Mesenteric fat pad (tissue), 1 donor: ENCODE results near the gene CEP152. TPM values are rescaled to one million over a fixed set of nuclear protein-coding genes. Genes with fewer than 3 reads are reported as not detected.

Source experiments
- DNase-seq: peaks from one replicate; pipeline ENCODE4 v3.0.0-alpha.2; 2020; ENCODE audit warnings: low spot score
- total RNA-seq: library from RNA; stranded (reverse); fragmentation: NEBNext Ultra II Directional; extraction: Animal tissue kit (Norgen Biotek cat#: 25700); gene quantifications from one replicate; pipeline ENCODE4 v1.2.1, GENCODE V29; 2021
- donor health status: DM: yes; HTN: yes; CAD: no.

Gene CEP152
- total RNA-seq, 1 donor from 2014 or later: 2.8 TPM

DNA sequence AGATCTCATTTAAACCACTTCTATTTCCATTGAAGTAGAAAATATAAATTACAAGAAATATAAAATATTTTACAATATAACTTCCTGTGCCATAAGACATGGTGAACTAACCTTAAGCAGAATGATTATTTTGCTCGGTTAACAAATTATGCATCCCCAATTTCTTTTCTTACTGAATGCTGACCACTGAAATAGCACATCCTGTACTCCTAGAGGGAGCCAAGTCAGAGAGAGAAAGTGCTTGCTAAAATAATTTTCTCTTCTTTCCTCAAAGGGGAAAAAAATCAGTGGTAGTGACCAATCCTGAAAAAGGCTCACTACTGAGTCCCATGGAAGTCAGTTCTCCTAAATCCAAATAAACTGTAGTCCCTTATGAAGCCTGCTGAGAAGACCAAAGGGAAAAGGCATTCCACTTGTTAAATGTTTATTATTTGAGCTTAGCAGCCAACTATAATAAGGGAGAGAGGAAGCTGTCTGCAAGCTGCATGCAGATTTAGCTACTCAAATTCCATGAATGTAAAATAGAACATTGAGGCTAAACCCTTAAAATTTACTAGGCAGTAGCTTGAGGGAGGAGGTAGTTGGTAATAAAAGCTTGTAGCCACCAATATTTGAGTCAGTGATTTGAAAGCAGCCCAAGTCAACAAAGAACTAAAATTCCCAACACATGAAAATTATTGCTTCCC is 33.1 kb downstream of the CEP152 start:
- DNase-seq: no peak

DNA sequence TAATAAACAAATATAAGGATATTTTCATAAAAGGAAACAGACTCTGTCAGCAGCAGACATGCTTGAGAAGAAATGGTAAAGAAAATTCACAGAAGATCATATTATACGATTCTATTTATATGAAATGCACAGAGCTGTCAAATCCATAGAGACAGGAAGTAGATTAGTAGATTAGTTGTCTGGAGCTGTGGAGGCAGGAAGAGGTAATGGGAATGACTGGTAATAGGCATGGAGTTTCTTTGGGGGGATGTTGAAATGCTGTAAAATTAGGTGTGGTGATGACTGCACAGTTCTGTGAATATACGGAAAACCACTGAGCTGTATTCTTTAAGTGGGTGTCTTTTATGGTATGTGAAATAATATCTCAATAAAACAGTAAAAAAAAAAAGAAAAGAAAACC is 35.3 kb downstream of the CEP152 start:
- no peak for DNase-seq

DNA sequence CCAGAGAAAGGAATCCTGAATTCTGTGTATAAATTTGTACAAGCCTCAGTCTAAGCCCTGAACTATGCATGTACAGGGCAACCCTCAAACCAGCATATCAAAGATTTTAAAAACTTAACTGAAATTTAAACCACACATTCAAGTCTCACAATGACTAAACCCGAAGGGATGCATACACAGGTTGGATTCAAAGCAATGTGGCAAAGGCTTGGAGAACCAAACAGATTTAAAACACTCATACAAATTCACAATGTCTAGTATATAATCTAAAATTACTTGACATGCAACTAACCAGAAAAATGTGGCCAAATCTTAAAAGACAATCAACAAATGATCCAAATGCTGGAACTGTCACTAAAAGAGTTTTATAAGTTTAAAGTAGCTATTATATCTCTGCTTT is 36.4 kb downstream of the CEP152 start:
- DNase-seq: no peak

DNA sequence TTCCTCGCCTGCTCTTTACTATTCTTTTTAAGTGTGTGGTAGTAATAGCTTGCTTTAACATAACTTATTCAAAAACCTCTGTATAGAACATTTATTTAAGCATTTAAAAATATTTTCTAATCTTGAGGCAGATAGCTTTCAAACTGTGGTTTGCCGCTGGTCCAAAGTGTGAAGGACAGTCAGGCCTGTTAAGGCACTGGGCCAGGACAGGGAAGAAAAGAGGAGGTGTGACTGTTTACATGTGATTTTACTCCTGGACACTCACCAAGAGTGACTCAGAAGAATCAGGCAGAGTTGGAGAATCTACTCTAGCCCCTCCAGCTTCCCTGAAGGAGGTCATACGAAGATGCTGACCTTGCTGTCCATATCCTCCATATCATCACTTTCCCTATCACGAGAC is 44.7 kb downstream of the CEP152 start:
- DNase-seq: no peak

DNA sequence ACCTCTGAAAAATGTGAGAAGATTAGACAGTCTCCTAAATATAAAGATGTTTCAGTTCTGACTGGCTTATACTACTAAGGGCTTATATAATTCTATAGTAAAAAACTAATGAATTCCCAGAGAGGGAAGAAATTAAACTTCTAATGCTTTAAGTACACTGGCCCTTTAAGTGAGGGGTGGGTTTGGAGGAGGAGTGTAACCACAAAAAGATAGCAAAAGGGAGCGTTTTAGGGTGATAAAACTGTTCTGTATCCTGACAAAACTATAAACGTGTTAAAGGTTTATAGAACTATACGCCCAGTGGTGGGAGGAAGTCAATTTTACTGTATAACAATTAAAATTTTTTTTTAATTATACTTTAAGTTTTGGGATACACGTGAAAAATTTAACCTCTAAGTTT is 45.8 kb downstream of the CEP152 start:
- DNase-seq: no peak

DNA sequence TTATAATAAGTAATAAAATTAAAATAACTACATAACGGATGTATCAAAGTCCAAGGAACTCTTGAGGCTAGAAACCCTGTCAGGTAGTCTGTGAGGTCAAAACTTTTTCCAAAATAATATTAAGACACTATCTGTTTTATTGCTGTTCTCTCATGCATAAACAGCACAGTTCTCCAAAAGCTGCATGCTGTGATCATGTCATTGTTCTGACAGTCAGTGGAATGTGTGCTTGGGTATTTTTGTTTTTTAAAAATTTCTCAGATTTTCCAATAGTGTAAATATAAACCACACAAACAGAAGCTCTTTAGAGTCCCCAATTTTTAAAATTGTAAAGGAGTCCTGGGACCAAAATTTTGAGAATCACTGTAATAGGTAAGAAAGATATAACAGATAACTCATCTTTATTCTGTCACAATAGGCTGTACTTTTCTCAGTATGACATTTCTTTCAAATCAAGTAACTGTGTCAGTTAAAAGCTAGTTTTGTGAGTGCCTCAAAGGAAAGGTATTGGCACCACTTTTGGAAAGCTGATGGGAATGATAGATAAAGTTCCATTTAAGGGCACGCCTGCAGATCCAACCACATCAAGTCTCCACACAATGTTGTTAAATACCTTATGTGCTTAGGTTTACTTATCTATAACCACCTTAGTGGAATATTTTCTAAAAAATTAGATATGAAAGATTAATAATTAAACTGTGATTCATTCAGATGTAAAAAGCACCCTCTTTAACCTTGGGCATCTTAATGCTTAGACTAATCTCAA is 49.3 kb downstream of the CEP152 start:
- no peak for DNase-seq

DNA sequence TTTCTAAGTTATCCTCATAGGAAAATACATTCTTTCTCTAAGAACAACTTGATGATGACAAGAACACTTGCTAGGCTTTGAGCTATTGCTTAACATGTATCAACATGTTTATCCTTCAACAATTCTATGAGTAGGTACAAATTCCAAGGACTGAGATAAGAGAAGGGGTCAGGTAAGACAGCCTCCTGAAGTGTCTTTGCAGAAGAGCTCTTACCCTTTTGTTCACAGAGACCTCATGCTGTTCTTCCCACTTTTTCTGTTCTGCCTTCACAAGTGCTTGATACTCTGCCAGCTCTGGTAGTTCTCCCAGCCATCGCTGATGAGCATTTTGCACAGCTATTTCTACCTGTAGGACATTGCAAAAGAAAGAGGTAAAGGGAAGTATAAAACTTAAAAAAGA is 50.9 kb downstream of the CEP152 start:
- no peak for DNase-seq

DNA sequence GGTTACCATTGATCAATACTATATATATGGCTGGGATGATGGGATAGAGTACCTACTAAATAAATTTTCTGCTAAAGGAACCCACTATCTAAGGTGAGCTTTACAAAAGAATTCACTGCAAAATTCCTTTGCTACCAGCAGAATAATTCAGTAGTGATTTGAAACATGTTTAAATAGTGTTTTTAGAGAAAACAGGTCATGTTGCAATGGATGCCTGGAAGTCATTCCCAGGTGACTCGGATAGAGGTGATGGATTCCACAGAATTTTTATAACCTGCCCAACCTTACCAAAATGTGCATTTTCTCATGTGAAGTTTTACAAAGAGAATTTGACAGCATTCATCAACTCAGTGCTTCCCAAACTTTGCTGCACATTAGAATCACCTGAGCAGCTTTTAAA is 53.2 kb downstream of the CEP152 start:
- DNase-seq: no peak

DNA sequence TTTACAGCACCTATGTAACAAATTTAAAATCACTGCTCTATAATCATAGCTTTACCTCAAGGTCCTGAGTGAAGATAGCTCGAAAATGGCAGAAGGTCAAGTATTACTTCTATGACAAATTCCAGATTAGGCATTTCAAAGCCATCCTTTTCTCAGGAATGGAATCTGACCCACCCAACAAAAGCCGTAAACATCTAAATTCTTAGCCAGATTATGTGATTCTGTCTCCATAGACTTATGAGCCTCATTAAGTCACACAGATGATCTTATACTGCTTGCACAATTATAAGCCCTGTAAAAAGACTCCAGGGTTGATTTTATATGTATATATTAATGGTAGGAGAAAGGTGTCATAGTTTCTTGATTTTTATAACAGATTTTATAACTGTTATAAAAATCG is 56.9 kb downstream of the CEP152 start:
- no peak for DNase-seq

DNA sequence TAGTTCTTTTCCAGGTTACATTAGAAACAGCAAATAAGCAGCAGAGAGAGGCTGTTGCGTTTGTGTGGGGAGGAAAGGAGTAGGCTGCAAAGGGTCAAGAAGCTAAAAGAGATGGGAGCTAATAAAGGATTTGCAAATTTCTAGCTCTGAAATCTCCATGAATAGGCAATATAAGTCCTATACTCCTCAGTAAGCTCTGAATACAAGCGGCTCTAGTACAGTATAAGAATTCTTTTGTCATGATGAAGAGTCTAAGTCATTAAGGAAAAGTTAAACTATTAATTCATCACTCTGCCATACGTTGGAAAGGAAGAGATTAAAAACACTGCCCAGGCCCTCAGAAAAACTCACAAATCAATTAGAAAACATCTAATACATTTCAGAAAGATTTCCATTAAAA is 59.3 kb downstream of the CEP152 start:
- no peak for DNase-seq

DNA sequence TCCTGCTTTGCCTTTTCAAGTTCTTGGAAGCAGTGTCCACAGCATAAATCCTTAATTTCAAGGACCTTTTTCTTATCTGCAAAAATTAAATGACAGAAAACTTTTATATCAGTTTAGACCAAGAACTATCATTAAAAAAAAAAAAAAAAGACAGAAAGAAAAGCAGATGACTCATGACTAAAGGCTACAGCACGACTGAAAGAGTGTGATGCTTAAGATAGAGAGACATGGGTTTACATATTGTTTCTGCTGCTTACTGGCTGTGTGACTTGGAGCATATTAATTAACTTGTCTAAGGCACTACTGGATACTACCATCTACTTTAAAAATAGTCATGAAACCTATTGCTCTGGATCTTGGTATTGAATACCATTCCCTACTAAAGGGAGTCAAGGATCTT is 62.3 kb downstream of the CEP152 start:
- DNase-seq: no peak

DNA sequence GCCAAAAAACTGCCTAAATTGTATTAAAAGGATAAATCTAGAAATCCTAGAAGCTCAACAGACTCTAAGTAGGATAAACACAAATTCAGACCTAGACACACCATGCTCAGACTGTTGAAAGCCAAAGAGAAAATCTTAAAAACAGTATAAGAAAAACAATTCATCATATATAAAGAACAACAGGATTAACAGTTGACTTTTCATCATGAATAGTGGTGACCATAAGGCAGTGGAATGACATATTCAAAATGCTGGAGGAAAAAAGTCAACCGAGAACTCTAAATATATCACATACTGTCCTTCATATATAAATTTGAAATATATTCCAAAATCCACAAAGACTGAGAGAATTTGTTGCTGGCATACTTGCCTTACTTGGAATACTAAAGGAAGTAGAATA is 77.3 kb downstream of the CEP152 start:
- DNase-seq: no peak

DNA sequence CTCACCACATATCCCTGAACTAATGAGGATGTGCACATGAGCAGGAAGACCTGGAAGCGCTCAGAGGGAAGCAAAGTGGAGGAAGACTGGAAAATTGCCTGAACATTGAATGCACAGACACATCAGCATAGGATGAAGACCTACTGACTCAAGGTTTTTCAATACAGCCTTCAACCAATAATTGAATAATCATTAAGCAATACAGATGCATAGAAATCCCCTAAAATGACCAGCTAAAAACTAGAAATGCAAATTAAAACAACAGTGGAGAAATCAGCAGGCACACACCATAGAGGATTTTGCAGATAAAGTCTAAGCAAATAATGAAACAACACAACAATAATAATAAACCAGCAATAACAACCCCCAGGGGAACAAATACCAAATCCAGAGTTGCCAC is 80.4 kb downstream of the CEP152 start:
- DNase-seq: no peak

DNA sequence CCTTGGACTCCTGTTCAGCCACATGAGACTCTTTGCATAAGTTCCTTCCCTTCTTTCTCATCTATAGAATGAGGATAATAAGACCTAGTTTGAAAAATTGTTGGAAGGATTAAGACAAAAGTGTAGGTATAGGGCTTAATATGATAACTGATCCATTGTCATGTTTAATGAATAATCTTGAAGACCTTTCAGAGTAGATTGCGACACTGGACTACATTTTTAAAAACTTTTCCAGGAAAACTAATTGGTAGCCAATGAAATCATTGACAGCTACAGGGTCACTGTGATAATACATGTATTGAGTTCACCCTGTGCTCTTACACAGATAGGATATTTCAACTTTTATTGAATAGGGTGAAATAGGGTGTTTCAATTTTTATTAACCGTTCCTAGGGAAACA is 86.9 kb downstream of the CEP152 start:
- no peak for DNase-seq

DNA sequence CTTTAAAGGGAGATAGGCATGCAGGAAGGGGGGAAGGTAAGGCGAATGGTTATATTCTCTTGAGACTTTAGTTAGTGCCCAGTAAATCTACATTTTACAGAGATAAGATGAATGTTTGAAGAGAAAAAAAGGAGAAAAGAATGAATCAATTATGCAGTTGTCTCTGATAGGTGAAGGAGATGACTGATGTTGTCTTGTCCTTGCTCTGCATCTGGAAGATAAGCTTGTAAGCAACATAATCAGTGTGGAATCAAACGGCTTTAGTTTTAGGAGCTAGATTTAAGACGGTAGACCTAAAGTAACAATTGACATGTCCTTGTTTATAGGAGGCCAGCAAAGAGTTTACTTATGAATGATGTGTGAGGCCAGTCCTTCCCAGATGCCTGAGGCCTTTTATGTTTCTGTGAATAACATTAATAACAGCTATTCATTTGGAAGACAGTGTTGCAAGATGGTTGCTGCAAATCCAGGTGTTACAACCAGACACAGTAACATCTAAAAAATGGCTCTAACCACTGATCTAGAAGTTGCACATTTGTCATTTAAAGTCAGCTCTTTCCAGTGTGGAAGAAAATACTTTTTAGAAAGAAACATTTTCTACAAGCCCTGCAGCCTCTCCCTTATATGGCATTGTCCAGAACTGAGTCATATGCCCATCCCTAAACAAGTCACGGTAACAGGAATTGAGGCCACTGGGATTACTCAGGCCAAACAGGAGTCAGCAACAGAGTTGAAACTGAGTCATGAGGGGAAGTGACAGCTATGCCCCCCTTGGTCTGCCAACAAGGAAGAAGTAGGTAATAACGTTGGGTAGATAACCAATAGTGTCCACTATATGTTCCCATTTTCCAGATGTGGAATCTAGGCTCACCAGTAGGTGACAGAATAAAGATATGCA is 87.9 kb downstream of the CEP152 start:
- no peak for DNase-seq

DNA sequence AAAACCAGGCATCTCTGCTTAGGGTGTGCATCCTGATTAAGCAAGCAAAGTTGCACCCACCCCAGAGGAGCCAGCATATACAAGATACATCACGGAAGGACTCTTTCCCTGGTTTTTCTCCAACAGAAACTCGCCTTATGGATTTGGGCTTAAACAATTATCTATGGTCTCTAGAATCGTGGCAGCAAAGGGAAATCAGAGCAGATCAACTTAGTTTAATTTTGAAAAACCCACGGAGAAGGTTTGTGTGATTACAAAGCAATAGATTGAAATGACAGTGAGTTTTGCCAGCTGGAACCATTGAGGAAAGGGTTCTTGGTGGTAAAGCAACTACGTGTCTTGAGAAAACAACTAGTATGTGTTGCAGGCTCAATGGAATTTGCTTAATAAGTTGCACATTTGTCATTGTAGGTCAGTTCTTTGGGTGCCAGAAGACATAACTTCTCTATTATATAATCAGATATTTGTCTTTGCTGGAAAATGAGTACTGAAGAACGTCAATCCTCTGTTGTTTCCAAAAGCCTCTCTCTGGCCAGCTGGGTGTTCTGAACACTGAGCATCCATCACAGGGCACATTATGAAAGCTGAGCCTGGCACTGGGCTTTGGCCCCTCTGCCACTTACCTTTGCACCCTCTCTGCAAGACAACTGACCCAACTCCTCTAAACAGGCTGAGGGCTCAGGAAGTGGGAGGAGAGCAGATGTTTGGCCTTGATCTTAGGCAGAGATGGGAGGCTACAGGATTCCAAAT is 89.6 kb downstream of the CEP152 start:
- DNase-seq: no peak

DNA sequence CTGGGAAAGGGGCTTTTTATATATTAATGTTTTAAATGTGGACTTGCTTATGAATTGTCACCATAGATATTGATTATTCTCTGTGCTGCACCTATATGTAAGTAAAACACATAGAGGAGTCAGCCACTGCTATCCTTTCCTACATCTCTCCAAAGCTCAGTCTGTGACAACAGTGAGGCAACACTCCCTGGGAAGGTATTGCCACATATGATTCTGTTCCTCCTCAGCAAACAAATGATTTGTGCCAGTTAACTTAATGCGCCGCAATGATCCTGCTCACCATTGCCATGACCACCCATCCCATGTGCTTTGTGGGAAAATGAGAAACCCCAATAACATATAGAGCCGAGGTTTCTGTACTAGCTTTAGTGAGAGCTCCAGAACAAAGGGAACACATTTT is 90.2 kb downstream of the CEP152 start:
- no peak for DNase-seq

DNA sequence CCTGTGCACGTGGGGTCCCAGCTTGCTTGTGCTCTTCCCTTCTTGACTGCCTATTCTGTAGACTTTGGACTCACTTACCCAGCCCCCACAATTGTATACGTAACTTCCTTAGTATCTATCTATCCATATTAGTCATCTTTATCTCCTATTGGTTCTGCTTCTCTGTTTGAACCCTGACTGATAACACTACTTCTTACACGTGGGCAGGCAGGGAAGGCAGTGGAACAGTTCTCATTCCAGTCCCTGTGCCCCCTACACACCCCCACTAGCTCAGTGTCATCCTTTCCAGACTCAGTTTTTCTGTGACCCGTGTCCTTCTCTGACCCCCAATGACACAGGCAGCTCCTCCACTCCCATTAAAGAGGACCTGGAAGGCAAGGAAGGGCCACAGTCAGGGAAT is 91.2 kb downstream of the CEP152 start:
- no peak for DNase-seq

DNA sequence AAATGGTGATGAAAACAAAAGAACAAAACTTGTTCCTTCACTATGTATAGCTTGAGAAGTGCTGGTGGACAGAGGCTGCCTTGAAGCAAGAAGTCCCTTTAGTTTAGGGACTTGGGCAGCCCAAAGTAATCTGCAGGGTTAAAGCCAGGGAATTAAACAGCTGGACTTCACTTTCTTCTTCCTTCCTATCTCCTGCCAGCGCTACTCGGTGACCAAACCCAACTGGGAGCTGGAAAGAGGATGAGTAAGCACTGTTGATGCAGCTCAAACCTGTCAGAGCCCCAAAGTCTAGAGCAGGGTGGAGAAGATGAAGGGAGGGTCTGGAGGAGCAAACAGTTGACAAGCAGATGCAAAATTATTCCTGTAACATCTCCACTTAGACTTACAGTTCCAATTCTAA is 92.2 kb downstream of the CEP152 start:
- DNase-seq: no peak

DNA sequence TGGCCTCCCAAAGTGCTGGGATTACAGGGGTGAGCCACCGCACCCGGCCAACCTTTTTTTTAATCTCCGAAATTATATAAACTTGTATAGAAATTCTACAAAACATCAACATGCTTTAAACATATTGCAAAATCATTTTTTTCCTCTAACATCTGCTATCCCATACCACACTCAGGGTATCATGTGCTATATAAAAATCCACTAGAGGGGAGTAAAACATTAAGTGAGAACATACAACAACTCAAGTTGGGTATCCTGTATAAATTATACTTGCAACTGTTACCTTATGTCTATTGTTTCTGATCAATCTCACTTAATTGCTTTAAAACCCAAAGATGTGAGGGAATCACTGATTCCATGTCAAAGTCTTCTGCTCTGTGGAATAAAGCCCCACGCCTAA is 93.4 kb downstream of the CEP152 start:
- DNase-seq: no peak

DNA sequence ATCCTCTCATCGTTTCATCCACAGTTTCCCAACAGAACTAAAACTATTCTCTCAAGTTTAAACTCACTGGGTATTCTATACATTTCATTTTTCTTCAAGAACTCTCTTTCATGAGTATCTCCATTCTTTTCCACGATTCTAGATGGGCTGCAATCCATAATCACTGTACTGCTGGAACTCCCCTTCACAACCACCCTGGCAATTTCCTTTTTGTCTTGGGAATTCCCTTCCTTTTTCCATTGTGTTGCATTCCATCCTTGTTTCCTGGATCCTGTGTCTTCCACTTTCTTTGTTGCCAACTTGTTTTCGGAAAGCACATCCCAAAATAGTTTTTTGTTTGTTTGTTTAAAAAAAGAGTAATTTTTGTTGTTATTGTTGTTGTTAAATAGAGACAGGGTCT is 98.3 kb downstream of the CEP152 start:
- no peak for DNase-seq
